Islet of Langerhans (tissue), 1 donor: ENCODE measurements around the gene PTX4.

ENCODE experiments used
- FAIRE-seq: peaks from one replicate; lab custom pipeline; 2011; peaks lifted over from hg19 to GRCh38; lab: Jason Lieb, UNC

PTX4 gene

GRCh38 chr16:1488619-1489018, at the start of gene PTX4:
Gene PTX4, minus strand, starts transcription at chr16:1488944. Its CDS starts 35 bp downstream, at chr16:1488909.
- FAIRE-seq, result no peak

GRCh38 chr16:1537763-1538289, 49.1 kb upstream of the PTX4 start:
- no peak for FAIRE-seq

- FAIRE-seq, result no peak
Measured at GRCh38 chr16:1537138-1537577, 48.4 kb upstream of the PTX4 start.

- FAIRE-seq, result no peak
Measured at GRCh38 chr16:1536601-1537000, 47.9 kb upstream of the PTX4 start.

- no peak for FAIRE-seq
Measured at GRCh38 chr16:1535391-1536291, 46.9 kb upstream of the PTX4 start.

GRCh38 chr16:1534021-1535020, 45.6 kb upstream of the PTX4 start:
- no peak for FAIRE-seq

- no peak for FAIRE-seq
Measured at GRCh38 chr16:1533443-1533951, 44.8 kb upstream of the PTX4 start, which contains the start of gene TMEM204. Gene TMEM204, plus strand, starts transcription at chr16:1533666. Its CDS starts 610 bp downstream, at chr16:1534276.

GRCh38 chr16:1532771-1533170, 44.0 kb upstream of the PTX4 start:
- FAIRE-seq, result no peak

- no peak for FAIRE-seq
Measured at GRCh38 chr16:1532081-1532760, 43.5 kb upstream of the PTX4 start.

GRCh38 chr16:1531638-1531910, 42.8 kb upstream of the PTX4 start:
- no peak for FAIRE-seq

- no peak for FAIRE-seq
Measured at GRCh38 chr16:1530883-1531637, 42.3 kb upstream of the PTX4 start.

- FAIRE-seq, result no peak
Measured at GRCh38 chr16:1530349-1530882, 41.7 kb upstream of the PTX4 start.

- no peak for FAIRE-seq
Measured at GRCh38 chr16:1528921-1529537, 40.3 kb upstream of the PTX4 start.

- no peak for FAIRE-seq
Measured at GRCh38 chr16:1527836-1528811, 39.4 kb upstream of the PTX4 start.

- no peak for FAIRE-seq
Measured at GRCh38 chr16:1526608-1527555, 38.1 kb upstream of the PTX4 start.

- no peak for FAIRE-seq
Measured at GRCh38 chr16:1525871-1526607, 37.3 kb upstream of the PTX4 start.

GRCh38 chr16:1524366-1524765, 35.6 kb upstream of the PTX4 start:
- FAIRE-seq, result no peak
